OCI-LY1 (cell line): ENCODE results near the gene SMARCC1.

Source experiments
- CTCF ChIP-seq: fragments of 200-600 bp; sonication (generic), shearing (Covaris generic); IDR thresholded peaks from 2 replicates; pipeline ENCODE4 v1.5.1; 2017; ENCODE audit warnings: mild to moderate bottlenecking, antibody characterized with exemption, low read length, moderate library complexity, mixed read lengths
- EZH2 ChIP-seq: fragments of 200-600 bp; sonication (generic), shearing (Covaris generic); IDR thresholded peaks from 2 replicates; pipeline ENCODE4 v1.8.0; 2017; ENCODE audit warnings: borderline replicate concordance, mixed run types, mild to moderate bottlenecking, antibody characterized with exemption, low read length, moderate library complexity, mixed read lengths

DNA sequence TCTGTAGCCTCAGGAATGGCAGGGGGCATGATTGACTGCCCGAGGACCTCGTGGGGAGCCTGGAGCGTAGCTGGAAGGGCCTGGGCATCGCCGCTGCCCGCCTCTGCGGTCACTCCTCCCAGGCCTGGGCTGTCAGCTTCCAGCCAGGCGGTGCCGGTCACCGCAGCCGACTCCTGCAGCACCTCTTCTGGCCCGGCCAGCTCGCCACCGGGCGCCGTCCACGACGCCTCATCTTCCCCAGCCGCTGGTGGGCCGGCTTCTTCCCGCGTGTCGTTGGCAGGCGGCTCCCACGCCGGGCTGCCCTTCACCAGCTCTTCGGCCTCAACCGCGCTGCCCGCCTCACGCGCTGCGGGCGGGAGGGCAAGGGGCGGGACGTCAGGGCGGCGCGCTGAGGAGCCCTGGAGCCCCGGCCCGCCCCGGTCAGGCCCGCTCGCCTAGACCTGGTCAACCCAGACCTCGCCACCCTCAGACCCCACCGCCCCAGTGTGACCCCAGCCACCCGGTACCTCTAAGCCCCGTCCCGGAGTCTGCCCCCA is 204.0 kb downstream of the SMARCC1 start:
- TF ChIP-seq CTCF (no peak), EZH2 (no peak)
